Measurements from ENCODE around the gene PSORS1C1. TPM values are rescaled to one million over a fixed set of nuclear protein-coding genes. Genes with fewer than 3 reads are reported as not detected.
"Not testable (repeated sequence)": the region's sequence is repeated elsewhere in the genome, so short reads cannot be mapped to it uniquely, and the experiment has no call there.

PSORS1C1 gene, protein sequence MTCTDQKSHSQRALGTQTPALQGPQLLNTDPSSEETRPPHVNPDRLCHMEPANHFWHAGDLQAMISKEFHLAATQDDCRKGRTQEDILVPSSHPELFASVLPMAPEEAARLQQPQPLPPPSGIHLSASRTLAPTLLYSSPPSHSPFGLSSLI
- 0.06 and 0.35 TPM in 2 replicates for total RNA-seq (2014; rRNA removed; shearing (Covaris generic))

DNA sequence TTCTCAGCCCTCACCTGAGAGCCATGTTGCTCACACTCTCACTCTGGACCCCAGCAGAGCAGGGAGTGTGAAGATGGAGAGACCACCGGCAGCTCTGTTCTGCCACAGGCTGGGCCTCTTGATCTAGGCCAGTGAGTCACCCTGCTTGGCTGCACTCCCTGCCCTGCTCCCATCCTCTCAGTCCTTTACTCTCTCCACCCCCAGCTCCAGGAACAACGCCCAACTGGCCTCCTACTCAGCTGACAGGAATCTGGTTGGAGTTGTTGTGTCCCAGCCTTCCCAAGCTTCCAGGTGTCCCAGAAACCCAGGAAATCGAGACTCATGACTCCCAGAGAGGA, at the start of gene PSORS1C1:
PSORS1C1 (plus strand) TSS at position 260 of the 338 bp plus-strand sequence. CDS start 14,833 bp downstream, outside the sequence.
- peak; percentile 87 for DNase-seq (ENCODE audit: low spot score)

DNA sequence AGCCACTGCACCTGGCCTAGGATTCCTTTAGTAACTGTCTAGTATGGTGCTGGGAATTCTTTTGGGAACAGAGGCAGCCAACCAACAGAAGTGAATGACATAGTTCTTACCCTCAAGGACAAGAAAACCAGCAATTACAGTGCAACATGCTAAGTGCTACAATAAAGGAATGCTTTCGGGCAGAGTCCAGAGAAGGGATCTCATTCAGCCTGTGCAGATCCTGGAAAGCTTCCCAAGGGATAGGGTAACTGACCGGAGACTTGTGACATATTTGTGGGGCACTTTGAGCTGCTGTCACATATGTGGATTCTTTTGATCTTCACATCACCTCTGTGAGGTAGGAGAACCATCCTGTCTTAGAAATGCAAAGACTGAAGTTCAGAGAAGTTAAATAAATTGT, 49.0 kb upstream of the PSORS1C1 start:
- DNase-seq (ENCODE audit: low spot score): no peak

DNA sequence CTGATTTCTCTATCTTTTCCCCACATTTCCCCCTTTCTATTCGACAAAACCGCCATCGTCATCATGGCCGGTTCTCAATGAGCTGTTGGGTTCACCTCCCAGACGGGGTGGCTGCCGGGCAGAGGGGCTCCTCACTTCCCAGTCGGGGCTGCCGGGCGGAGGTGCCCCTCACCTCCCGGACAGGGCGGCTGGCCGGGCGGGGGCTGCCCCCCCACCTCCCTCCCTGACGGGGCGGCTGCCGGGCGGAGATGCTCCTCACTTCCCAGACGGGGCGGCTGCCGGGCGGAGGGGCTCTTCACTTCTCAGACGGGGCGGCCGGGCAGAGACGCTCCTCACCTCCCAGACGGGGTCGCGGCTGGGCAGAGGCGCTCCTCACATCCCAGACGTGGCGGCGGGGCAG, 47.6 kb upstream of the PSORS1C1 start:
- DNase-seq (ENCODE audit: low spot score): not testable (repeated sequence)

DNA sequence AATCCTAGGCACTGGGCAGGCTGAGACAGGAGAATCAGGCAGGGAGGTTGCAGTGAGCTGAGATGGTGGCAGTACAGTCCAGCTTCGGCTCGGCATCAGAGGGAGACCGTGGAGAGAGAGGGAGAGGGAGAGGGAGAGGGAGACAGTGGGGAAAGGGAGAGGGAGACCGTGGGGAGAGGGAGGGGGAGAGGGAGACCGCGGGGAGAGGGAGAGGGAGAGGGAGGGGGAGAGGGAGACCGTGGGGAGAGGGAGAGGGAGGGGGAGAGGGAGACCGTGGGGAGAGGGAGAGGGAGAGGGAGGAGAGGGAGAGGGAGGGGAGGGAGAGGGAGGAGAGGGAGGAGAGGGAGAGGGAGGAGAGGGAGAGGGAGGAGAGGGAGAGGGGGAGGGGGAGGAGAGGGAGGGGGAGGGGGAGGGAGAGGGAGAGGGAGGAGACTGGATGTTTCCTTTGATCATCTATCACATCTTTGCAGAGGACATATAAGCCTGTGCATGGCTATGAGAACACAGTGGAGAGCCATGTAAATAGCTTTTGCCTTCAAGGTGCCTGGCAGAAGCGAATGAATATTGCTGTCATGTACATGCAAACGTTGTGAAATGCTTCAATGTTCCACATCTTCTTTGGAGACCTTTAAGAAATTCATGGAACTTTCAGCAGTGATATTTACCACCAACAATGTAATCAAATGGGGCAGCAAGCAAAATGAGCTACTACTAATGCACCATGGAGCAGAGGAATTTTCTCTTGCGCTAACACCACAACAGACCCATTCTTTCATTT, 46.5 kb upstream of the PSORS1C1 start:
- not testable (repeated sequence) for DNase-seq (ENCODE audit: low spot score)

DNA sequence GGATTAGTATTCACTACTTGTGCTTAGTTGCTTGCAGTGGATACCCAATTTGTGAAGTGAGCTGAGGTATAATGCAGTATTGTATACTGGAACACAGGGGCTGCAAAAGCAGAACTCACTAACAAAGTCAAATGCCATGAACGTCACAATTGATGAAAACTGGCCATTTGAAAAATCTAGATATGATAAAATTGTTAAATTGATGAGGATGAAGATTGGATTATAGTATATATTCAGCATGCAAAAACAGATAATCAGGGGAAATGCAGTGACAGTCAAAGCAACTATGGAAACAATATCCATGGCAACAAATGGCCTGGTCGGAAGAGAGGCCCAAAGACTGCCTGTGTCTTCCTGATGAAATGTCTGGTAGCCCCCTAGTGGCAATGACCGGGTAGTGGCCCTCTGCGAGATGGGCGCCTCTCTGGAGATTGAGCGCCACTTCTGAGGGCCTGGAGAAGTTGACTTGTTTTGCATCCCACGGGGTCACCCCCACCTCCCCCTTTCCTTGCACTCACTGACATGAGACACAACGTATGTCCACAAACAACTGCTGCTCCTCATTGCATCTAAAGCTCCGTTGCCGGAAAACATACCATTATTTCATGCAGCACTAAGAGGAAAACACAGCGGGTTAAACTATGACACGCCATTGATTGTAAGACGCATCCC, 45.8 kb upstream of the PSORS1C1 start:
- DNase-seq (ENCODE audit: low spot score): peak; percentile 74

DNA sequence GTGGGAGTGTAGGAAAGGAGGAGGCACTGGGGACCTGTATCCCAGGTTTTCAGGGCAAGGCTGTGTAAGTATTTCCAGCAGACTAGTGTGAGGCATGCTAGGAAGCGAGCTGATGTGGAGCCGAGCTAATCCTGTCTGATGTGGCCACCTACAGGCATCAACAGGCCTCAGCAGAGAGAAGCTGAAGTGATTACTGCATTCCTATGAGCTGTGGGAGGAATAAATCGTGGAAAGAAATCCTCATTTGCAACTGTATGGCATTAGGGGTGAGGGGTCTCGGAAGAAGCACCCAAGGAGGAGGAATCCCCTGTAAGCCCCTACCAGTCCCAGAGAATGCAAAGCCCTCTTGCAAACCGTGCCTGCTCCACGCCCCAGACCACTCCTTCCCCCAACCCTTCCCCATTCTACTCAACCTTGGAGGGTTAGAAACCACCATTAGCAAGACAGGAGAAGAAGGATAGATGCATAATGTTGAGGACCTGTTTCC, 43.8 kb upstream of the PSORS1C1 start:
- peak; percentile 82 for DNase-seq (ENCODE audit: low spot score)

DNA sequence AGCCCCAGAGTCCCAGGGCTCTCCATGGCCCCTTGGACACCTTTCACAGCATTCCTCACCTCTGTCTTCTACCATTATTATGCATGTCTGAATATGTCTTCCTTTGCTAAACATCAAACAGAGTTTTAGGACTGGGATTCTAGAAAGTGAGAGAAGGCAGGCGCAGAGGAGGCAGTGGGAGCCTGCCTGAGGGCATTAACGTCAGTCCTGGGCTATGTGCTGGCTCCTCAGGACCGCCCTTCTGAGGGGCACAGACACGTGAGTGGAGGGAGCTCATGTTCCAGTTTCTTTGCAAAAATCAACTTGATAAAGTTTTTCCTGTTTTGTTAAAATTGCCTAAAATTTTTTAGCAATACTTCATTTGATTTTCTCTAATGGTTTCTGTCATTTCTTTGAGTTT, 40.2 kb upstream of the PSORS1C1 start:
- no peak for DNase-seq (ENCODE audit: low spot score)

DNA sequence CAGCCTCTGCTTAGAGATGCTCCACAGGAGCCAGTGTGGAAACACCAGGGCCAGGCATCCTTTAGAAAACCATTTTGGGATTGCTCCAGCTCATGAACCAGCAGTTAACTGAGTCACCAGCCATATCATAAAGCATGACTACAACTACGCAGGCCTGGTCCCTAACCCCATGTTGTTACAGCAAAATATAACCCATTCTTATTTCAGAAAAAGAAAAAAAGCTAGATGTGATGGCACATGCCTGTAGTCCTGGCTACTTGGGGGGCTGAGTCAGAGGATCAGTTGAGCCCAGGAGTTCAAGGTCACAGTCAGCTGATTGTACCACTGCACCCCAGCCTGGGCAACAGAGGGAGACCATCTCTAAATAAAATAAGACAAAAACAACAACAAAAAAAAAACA, 39.1 kb upstream of the PSORS1C1 start:
- DNase-seq (ENCODE audit: low spot score): no peak

DNA sequence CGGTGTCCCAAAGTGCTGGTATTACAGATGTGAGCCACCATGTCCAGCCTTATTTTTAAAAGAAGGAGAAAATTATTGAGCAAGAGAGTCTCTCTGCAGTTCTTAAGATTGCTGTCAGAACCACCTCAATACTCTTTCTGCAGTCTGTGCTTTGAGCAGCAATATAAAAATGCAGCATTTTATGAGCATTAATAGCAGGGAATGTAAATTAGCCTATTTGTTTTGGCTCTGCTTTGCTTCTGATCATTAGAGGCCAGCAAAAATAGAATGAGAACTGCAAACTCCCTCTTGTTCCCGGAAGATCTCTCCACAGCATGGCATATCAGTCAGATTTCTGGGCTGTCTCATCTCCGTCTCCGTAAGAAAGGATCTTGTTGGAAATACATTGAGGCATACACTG, 38.0 kb upstream of the PSORS1C1 start:
- DNase-seq (ENCODE audit: low spot score): no peak

DNA sequence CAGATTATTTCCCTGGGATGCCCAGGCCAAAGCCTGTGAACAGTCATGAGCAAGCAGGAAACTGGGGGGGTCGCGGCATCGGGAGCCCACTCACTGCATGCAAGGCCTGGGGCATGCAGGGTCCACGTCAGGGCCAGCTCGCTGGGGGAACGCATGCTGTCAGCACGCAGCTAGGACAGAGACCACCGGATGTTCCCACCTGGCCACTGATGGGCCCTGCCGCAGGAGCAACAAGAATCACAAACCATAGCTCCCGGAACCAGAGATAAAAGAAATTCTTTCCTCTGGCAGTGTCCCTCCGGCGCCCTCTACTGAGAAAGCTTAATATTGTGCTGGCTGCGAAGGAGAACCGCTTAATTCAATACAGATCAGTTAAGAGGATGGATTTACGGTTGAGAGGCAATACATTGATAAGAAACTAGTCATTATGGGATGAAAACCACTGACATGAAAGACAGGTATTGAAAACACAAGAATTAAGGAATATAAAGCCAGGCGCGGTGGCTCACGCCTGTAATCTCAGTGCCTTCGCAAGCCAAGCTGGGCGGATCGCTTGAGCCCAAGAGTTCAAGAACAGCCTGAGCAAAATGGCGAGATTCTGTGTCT, 34.8 kb upstream of the PSORS1C1 start:
- DNase-seq (ENCODE audit: low spot score): peak; percentile 58

DNA sequence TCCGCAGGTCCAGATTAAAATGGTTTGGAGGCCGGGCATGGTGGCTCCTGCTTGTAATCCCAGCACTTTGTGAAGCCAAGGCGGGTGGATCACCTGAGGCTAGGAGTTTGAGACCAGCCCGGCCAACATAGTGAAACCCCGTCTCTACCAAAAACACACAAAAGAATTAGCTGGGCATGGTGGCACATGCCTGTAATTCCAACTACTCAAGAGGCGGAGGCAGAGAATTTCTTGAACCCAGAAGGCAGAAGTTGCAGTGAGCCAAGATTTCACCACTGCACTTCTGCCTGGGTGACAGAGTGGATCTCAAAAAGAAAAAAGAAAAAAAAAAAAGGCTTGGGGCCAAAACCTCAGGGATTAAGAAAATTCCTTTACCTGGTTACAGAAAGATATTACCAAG, 32.7 kb upstream of the PSORS1C1 start:
- no peak for DNase-seq (ENCODE audit: low spot score)

DNA sequence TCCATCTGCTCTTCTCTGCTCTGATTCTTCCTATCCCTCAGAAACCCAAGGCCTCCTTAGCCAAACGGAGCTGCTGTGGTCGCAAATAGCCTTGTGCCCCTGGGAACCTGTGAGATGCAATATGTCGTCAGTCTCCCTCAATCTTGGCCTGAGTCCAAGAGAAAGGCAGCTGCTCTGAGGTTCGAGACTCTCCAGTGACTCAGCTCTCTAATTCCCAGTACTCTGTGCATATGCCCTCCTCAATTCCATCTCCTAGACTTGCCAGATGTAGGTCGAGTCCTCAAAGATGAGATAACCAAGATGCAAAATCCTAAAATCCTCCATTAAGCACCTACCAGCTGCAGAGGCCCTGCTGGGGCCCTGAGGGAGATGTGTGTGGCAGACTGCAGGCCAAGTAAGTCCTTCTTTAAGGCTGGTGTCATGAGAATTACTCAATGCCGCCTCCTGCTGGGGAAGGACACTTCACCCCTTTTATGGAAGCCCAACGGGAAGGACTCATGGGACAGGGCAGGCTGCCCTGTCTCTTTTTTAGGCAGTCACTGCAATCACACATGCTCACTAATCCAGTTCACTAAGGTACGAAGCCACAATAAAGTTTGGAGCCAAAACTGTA, 30.8 kb upstream of the PSORS1C1 start:
- peak; percentile 79 for DNase-seq (ENCODE audit: low spot score)

DNA sequence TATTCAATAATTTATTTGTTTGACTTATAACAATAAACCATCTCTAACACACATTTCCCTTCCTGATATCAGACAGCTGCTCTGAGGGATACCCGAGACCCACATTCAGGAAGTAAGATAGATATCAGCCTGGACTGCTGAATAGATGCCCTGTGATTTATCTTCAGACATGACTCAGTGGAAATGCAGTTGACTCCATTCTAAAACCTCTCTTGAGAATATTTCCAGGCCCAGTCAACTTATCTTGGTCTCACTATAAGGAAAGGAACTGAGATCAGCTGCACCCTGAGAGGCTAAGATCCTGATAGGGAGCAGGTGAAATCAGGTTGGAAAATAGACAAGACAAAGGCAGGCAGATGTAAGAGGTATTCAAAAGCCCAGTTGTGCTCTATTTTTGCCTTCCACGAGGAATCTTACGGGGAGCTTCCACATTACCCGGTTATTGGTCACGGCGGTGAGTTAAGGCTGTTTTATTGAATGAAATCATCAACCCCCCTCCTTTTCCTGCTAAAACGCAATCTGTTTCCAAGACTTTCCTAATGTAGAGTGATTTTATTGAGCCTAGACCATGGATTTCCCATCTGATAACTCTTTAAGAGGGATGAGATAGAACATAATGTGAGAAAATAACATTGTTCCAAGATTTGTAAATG, 27.7 kb upstream of the PSORS1C1 start:
- DNase-seq (ENCODE audit: low spot score): no peak

DNA sequence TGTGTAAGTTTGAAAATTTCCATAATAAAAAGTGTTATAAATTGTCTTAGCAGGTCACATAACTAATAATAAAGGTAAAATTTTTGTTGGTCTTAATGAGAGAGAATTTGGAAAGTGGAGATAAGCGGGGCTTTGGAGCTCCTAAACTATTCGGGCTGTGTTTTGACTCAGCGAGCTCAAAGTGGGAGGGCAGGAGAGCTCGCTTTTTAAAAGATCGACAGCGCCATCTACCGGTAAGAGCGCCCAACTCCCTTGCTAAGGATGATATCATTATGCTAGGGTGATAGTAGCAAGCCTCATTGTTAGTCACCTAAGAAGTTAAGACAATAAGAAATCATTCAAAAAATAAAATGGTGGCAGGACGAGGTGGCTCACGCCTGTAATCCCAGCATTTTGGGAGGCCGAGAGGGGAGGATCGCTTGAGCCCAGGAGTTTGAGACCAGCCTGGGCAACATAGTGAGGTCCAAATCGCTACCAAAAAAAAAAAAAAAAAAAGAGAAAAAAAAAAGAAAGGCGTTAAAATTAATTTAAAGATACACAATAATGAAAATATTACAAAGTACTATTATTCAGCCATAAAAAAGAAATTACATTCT, 27.0 kb upstream of the PSORS1C1 start:
- peak; percentile 69 for DNase-seq (ENCODE audit: low spot score)

DNA sequence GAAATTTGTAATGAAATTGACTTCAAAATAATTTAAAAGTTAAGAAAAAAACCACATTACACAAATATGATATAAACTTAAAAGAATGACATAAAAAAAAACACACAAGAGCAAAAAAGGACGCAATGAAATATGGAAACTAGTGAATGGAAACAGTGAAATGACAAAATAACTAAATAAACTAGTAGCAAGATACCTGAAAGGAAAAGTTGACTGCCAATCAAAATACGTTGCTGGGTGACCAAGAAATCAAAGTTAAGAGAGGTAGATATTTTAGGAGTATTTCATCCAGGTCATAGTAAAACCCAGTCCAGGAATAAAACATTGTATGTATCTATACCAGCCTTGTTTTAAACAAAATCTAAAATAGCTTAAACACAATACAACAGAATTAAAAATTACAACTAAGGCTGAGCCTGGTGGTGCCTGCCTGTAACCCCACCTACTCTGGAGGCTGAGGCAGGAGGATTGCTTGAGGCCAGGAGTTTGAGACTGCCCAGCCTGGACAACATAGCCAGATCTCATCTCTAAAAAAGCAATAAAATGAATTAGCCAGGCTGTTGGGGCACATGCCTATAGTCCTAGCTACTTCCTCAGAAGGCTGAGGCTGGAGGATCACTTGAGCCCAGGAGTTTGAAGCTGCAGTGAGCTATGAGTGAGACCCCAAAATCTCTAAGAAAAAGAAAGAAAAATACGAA, 24.2 kb upstream of the PSORS1C1 start:
- DNase-seq (ENCODE audit: low spot score): no peak

DNA sequence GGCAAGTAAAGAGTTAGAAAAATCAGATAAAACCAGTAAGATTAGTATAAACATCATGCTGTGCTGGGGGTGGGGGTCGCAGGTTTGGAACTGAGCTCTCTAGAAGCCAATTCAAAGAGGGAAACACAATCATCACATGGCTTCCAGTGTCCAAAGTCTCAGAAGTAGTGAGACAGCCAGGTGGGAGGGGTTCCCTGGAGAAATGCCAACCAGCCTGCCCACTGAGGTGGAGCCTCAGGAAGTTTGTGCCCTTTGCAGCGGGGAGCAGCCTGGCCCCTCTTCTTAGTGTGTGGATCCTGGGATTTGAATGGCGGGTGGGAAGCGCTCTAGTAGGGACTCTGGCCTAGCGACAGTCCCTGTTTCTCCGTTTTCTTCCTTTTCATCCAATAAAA, 23.6 kb upstream of the PSORS1C1 start:
- DNase-seq (ENCODE audit: low spot score): no peak

DNA sequence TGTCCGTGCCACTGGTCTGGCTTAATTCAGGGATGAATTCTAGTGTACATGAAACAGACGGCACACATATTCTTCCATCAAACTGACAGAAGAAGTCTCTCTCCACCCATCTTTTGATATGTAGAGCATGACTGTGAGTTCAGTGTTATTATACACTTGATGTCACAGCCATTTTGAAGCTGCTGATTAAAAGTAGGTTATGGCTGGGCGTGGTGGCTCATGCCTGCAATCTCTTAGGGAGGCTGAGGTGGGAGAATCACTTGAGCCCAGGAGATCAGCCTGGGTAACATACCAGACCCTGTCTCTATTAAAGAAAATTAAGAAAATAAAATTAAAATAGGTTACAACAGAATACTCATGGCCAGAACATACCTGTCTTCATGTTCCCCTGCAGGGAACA, 22.9 kb upstream of the PSORS1C1 start:
- no peak for DNase-seq (ENCODE audit: low spot score)

DNA sequence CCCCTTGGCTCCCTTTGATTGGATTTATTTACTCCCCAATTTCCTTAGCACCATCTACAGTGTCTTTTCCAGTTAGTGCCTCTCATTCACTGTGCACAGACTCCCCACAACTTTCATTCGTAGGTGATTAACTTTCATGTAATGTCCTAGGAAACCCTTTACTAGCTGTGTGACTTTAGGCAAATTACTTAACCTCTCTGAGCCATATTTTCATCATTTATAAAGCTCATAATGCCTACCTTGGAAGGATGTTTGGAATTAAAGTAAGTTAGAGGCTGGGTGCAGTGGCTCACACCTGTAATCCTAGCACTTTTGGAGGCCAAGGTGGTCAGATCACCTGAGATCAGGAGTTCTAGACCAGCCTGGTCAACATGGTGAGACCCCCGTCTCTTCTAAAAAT, 22.4 kb upstream of the PSORS1C1 start:
- no peak for DNase-seq (ENCODE audit: low spot score)

DNA sequence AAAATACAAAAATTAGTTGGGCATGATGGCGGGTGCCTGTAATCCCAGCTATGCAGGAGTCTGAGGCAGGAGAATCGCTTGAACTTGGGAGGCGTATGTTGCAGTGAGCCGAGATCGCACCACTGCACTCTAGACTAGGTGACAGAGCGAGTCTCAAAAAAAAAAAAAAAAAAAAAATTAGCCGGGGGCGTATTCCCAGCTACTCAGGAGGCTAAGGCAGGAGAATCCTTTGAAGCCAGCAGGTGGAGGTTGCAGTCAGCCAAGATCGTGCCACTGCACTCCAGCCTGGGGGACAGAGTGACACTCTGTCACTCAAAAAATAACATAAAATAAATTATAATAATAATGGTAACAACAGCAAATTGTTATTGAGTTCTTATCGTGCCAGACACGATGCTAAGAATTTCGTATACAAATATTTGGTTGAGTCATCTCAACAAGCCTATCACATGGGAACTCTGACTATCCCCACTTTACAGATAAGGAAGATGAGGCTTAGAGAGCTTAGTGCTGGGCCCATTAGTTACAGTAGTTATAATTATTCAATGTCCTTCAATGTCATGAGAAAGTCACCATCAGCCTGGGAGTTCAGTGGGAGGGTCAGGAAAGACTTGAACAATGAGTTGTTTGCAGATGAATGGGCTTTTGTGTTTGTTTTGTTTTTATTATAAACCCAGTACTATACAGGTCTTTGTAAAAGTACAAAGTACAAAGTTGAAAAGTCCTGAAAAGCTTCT, 21.7 kb upstream of the PSORS1C1 start:
- no peak for DNase-seq (ENCODE audit: low spot score)

DNA sequence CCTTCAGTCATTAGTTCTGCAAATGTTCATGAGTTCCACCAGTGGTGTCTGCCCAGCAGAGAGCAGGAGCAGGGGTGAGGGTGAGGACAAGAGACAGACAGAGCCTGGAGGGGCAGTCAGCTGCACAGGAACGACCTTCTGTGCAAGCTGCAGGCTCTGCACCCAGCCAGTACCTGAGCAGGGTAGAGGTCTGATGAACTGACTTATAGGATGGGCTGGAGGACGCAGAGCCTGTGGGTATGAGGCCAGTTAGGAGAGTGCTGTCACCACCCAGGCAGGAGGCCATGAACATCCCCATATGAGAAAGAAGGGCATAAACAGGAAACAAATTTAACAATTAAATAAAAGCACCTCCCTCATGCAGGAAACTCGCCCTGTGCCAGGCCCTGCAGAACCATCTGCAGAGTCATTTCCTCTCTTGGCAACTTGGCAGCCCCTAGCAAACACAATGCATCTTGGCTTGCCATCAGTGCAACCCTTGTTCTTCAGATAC, 20.2 kb upstream of the PSORS1C1 start:
- peak; percentile 56 for DNase-seq (ENCODE audit: low spot score)

All from H4 (cell line).